ENCODE results near the gene MRTFA. TPM values are rescaled to one million over a fixed set of nuclear protein-coding genes. Genes with fewer than 3 reads are reported as not detected.

MRTFA gene
- total and polyA plus RNA-seq, 4 donors: 7.5 to 22.0 (median 9.6) TPM

DNA sequence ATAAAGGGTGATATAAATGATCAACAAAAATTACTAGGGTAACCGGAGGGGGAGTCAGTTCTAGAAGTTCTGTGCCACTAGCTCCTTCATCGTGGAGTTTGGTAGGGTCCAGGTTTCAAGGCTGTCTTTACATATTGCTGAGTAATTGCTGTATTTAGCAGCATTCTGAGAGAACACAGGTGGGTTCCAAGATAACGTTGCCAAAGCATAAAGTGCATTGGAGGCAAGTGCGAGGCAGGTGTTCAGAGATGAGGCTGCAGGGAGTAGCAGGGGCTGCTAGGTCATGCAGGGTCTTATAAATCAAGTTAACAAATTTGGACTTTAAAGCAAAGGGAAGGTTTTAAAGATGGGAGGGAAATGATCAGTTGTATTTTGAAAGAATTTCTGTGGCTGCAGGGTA is 248.3 kb downstream of the MRTFA start:
- Histone ChIP-seq H3K4me1 (ENCODE audit: control insufficient read depth in 4 of 4, insufficient read depth in 4 of 4, low read length in 3 of 4) (no peaks in the 10 kb centered on the region), H3K36me3 (ENCODE audit: control insufficient read depth in 4 of 4, insufficient read depth in 3 of 4, low read depth in 1 of 4, low read length in 3 of 4) (no peaks in the 10 kb centered on the region), H3K9ac (ENCODE audit: low read depth in 1 of 2, low read length in 2 of 2) (no peak overlapping the region), H3K4me3 (ENCODE audit: low read depth in 1 of 3, low read length in 3 of 3) (no peak overlapping the region), H3K9me3 (ENCODE audit: control insufficient read depth in 4 of 4, low read length in 3 of 4) (no peaks in the 10 kb centered on the region), H3K27me3 (ENCODE audit: control insufficient read depth in 4 of 4, insufficient read depth in 4 of 4, low read length in 3 of 4) (no peaks in the 10 kb centered on the region), H3K27ac (ENCODE audit: low read depth in 1 of 2, low read length in 2 of 2) (no peak overlapping the region)
- DNase-seq (ENCODE audit: low spot score): no peak
- WGBS: 81% methylated on average over 4 of the region's 4 CpGs
- no peak for TF ChIP-seq REST (IDR thresholded peaks at IDR 0.05)
- no peak for TF ChIP-seq CTCF (IDR thresholded peaks at IDR 0.05; ENCODE audit: low read depth, low read length, missing input control)
- no peak for TF ChIP-seq EGR1 (IDR thresholded peaks at IDR 0.05; ENCODE audit: low read depth in 2 of 2)
- no peak for TF ChIP-seq FOXA2 (IDR thresholded peaks at IDR 0.05)
- TF ChIP-seq HNF4A (conservative IDR thresholded peaks at IDR 0.05): no peak
- TF ChIP-seq, protein P1, sequence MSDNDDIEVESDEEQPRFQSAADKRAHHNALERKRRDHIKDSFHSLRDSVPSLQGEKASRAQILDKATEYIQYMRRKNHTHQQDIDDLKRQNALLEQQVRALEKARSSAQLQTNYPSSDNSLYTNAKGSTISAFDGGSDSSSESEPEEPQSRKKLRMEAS (IDR thresholded peaks at IDR 0.05): no peak
- no peak for TF ChIP-seq SP1 (IDR thresholded peaks at IDR 0.05)
- TF ChIP-seq GABPA (IDR thresholded peaks at IDR 0.05 in 1 of 2, conservative IDR thresholded peaks at IDR 0.05 in 1 of 2): no peak
- TF ChIP-seq HNF4G (IDR thresholded peaks at IDR 0.05): no peak
- TF ChIP-seq NR2F2 (IDR thresholded peaks at IDR 0.05): no peak
- TF ChIP-seq RXRA (IDR thresholded peaks at IDR 0.05): no peak
- TF ChIP-seq RAD21 (IDR thresholded peaks at IDR 0.05): no peak
- TF ChIP-seq ZBTB33 (IDR thresholded peaks at IDR 0.05): no peak
- no peak for TF ChIP-seq JUND (IDR thresholded peaks at IDR 0.05)

DNA sequence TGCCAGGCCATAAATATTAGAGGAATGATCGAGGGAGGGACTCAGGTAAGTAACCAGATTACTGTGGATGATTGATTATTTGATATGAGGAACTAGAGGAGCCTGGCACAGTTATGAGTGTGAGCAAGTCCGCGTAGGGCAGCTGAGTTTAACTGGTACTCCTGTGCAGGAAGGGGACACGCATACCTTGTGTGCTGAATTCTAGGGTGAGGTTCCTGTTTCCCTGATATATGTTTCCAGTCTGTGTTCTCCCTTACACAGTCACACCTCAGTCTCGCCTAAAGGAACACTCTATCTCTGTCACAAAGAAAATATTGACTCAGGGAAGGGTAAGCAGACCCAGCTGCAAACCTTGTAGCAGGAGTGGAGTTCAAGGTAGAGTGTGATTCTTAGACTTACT is 248.8 kb downstream of the MRTFA start:
- Histone ChIP-seq H3K36me3 (ENCODE audit: control insufficient read depth in 4 of 4, insufficient read depth in 3 of 4, low read depth in 1 of 4, low read length in 3 of 4) (no peaks in the 10 kb centered on the region), H3K27me3 (ENCODE audit: control insufficient read depth in 4 of 4, insufficient read depth in 4 of 4, low read length in 3 of 4) (no peaks in the 10 kb centered on the region), H3K9me3 (ENCODE audit: control insufficient read depth in 4 of 4, low read length in 3 of 4) (no peaks in the 10 kb centered on the region), H3K9ac (ENCODE audit: low read depth in 1 of 2, low read length in 2 of 2) (no peak overlapping the region), H3K27ac (ENCODE audit: low read depth in 1 of 2, low read length in 2 of 2) (no peak overlapping the region), H3K4me1 (ENCODE audit: control insufficient read depth in 4 of 4, insufficient read depth in 4 of 4, low read length in 3 of 4) (no peaks in the 10 kb centered on the region), H3K4me3 (ENCODE audit: low read depth in 1 of 3, low read length in 3 of 3) (no peak overlapping the region)
- WGBS: 59% methylated on average over 5 of the region's 5 CpGs
- DNase-seq (ENCODE audit: low spot score): no peak
- TF ChIP-seq JUND (IDR thresholded peaks at IDR 0.05): no peak
- TF ChIP-seq HNF4G (IDR thresholded peaks at IDR 0.05): no peak
- TF ChIP-seq NR2F2 (IDR thresholded peaks at IDR 0.05): no peak
- TF ChIP-seq EGR1 (IDR thresholded peaks at IDR 0.05; ENCODE audit: low read depth in 2 of 2): no peak
- TF ChIP-seq CTCF (IDR thresholded peaks at IDR 0.05; ENCODE audit: low read depth, low read length, missing input control): no peak
- no peak for TF ChIP-seq FOXA2 (IDR thresholded peaks at IDR 0.05)
- TF ChIP-seq YY1 (IDR thresholded peaks at IDR 0.05): no peak
- TF ChIP-seq, protein P1 (IDR thresholded peaks at IDR 0.05): no peak
- TF ChIP-seq, protein P2, sequence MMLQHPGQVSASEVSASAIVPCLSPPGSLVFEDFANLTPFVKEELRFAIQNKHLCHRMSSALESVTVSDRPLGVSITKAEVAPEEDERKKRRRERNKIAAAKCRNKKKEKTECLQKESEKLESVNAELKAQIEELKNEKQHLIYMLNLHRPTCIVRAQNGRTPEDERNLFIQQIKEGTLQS (IDR thresholded peaks at IDR 0.05): no peak
- TF ChIP-seq GABPA (IDR thresholded peaks at IDR 0.05 in 1 of 2, conservative IDR thresholded peaks at IDR 0.05 in 1 of 2): no peak
- no peak for TF ChIP-seq TAF1 (conservative IDR thresholded peaks at IDR 0.05)
- TF ChIP-seq ZBTB33 (IDR thresholded peaks at IDR 0.05): no peak
- TF ChIP-seq RAD21 (IDR thresholded peaks at IDR 0.05): no peak
